ENCODE measurements around the gene CRKL. TPM values are rescaled to one million over a fixed set of nuclear protein-coding genes. Genes with fewer than 3 reads are reported as not detected.

Gene CRKL
- total RNA-seq = 74.3 and 80.9 TPM in 2 replicates
- 42.4 and 60.1 TPM in 2 replicates for polyA plus RNA-seq

- Histone ChIP-seq H3K4me3 (peak within 1 kb of the TSS; percentile 94), H3K9me3 (ENCODE audit: low read depth) (no peaks in the 10 kb centered on the region), H3K27ac (peak within 1 kb of the TSS; percentile 99), H3K27me3 (no peaks in the 10 kb centered on the region), H3K36me3 (no peaks in the 10 kb centered on the region), H3K4me1 (ENCODE audit: low read depth) (peaks cover 11% of the 10 kb centered on the region)
- TF ChIP-seq CTCF (IDR thresholded peaks at IDR 0.05; ENCODE audit: low read depth, low read length) = peak; percentile 95
- DNase-seq (ENCODE audit: low read depth in 1 of 2, low spot score in 1 of 2) = peak; percentile 98 to 99
These were observed at the start of gene CRKL for GRCh38 chr22:20916916-20917810. CRKL (plus strand) TSS chr22:20917407; CDS start chr22:20917935, 528 bp downstream.

GRCh38 chr22:20868025-20868962, 48.9 kb upstream of the CRKL start:
- TF ChIP-seq CTCF (IDR thresholded peaks at IDR 0.05; ENCODE audit: low read depth, low read length) = no peak
- no peak for DNase-seq (ENCODE audit: low read depth in 1 of 2, low spot score in 1 of 2)
- Histone ChIP-seq H3K4me3 (no peak overlapping the region), H3K27me3 (no peaks in the 10 kb centered on the region), H3K27ac (peak overlapping the region; percentile 89), H3K9me3 (ENCODE audit: low read depth) (no peaks in the 10 kb centered on the region), H3K4me1 (ENCODE audit: low read depth) (peaks cover 17% of the 10 kb centered on the region), H3K36me3 (peaks cover 6% of the 10 kb centered on the region)

GRCh38 chr22:20869234-20869633, 48.0 kb upstream of the CRKL start:
- Histone ChIP-seq H3K36me3 (peaks cover 9% of the 10 kb centered on the region), H3K4me3 (no peak overlapping the region), H3K9me3 (ENCODE audit: low read depth) (no peaks in the 10 kb centered on the region), H3K4me1 (ENCODE audit: low read depth) (peaks cover 17% of the 10 kb centered on the region), H3K27me3 (no peaks in the 10 kb centered on the region), H3K27ac (no peak overlapping the region)
- no peak for TF ChIP-seq CTCF (IDR thresholded peaks at IDR 0.05; ENCODE audit: low read depth, low read length)
- DNase-seq (ENCODE audit: low read depth in 1 of 2, low spot score in 1 of 2) = no peak

- TF ChIP-seq CTCF (IDR thresholded peaks at IDR 0.05; ENCODE audit: low read depth, low read length) = no peak
- H3K36me3 ChIP-seq = peaks cover 13% of the 10 kb centered on the region
- no peaks in the 10 kb centered on the region for H3K27me3 ChIP-seq
- DNase-seq (ENCODE audit: low read depth in 1 of 2, low spot score in 1 of 2) = no peak
- no peaks in the 10 kb centered on the region for H3K9me3 ChIP-seq (ENCODE audit: low read depth)
- H3K4me3 ChIP-seq = no peak overlapping the region
- peaks cover 3% of the 10 kb centered on the region for H3K4me1 ChIP-seq (ENCODE audit: low read depth)
- H3K27ac ChIP-seq = no peak overlapping the region
These were observed 44.0 kb upstream of the CRKL start for GRCh38 chr22:20873214-20873613.

- no peak for TF ChIP-seq CTCF (IDR thresholded peaks at IDR 0.05; ENCODE audit: low read depth, low read length)
- Histone ChIP-seq H3K27ac (peak overlapping the region; percentile 43), H3K9me3 (ENCODE audit: low read depth) (no peaks in the 10 kb centered on the region), H3K4me3 (no peak overlapping the region), H3K27me3 (no peaks in the 10 kb centered on the region), H3K36me3 (peaks cover 13% of the 10 kb centered on the region), H3K4me1 (ENCODE audit: low read depth) (no peaks in the 10 kb centered on the region)
- no peak for DNase-seq (ENCODE audit: low read depth in 1 of 2, low spot score in 1 of 2)
These were observed 41.9 kb upstream of the CRKL start for GRCh38 chr22:20875296-20875695.

All from cardiac muscle cell (in vitro differentiated cells and primary cell).